ENCODE data around the gene TBC1D9B.

GRCh38 chr5:179816401-179816795, 91.3 kb downstream of the TBC1D9B start:
- TF ChIP-seq CTCF (IDR thresholded peaks at IDR 0.05; ENCODE audit: low read depth, low read length, poor library complexity, severe bottlenecking) (no peak), EZH2phosphoT487 (IDR thresholded peaks at IDR 0.05; ENCODE audit: borderline replicate concordance, low read length) (no peak)

All from DOHH2 (cell line).